HG03469 (cell line): ENCODE data around the gene HACD2.
A peak's percentile ranks its signal among the peaks of the same experiment; 100 is the strongest.
"Not testable (repeated sequence)": the region's sequence is repeated elsewhere in the genome, so short reads cannot be mapped to it uniquely, and the experiment has no call there.

ENCODE experiments used
- ATAC-seq: cut with Tn5 transposase; IDR thresholded peaks from one replicate; pipeline ENCODE4 v1.9.1; 2021; ENCODE audit warnings: mild to moderate bottlenecking, moderate library complexity, moderate number of reproducible peaks; ENCODE audit not compliant: unreplicated experiment

Gene HACD2

DNA sequence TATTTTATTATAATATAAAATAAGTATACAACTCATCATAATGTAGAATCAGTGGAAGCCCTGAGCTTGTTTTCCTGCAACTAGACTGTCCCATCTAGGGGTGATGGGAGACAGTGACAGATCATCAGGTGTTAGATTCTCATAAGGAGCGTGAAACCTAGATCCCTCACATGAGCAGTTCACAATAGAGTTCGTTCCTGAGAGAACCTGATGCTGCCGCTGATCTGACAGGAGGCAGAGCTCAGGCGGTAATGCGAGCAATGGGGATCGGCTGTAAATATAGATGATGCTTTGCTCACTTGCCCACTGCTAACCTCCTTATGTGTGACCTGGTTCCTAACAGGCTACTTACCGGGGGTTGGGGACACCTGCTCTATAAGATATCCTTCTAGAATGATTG lies 26.8 kb upstream of the HACD2 start:
- not testable (repeated sequence) for ATAC-seq

DNA sequence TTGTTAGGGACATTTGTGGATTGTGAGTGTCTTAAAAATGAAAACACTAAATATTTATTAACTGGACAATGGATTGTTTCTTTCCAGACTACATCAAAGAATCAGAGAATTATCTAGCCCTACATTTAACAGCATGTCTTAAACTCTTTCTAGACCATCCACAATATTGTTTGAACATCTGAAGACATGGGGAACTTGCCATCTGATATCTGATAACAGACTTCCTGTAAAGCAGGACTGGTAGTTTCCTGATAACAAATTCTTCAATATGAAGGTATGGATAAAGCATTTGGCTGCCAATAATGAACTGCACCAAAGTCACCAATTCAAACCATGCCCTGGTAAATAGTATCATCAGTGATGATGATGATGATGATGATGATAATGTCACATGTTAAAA lies 26.2 kb upstream of the HACD2 start:
- ATAC-seq: no peak

DNA sequence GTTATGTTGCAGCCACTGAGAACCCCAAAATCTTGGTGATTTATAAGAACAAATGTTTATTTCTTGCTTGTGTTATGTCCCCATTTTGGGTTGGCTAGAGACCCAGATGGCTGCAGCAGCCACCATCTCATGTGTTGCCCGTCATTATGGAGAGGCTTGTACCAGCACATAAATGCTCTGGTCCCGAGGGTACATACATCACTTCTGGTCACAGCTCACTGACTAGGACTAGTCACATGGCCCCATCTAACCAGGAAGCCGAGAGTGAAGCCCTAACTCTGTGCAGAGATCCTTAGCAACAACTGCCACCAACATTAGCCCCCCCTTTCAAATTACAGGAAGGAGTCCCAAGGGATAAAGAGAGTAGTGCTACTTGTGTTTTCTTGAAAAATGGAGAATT lies 25.5 kb upstream of the HACD2 start:
- no peak for ATAC-seq

DNA sequence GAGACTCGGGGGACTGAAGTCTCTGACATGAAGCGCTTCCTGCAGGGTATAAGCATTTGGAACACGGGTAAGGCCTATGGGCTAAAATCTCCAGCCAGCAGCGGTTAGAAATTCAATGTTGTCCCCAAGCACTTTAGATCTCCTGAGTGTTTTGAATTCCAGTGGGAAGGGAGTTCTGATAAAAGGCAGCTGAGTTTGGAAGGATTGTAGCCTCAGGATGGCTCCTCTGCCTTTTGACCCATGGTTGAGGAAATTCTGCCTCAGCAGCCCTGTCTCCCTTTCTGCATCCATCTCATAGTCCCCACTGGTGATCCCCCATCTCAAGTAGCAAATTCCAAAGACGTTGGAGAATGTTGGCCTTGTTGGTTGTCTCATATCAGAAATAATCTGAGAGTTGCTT lies 24.2 kb upstream of the HACD2 start:
- no peak for ATAC-seq

DNA sequence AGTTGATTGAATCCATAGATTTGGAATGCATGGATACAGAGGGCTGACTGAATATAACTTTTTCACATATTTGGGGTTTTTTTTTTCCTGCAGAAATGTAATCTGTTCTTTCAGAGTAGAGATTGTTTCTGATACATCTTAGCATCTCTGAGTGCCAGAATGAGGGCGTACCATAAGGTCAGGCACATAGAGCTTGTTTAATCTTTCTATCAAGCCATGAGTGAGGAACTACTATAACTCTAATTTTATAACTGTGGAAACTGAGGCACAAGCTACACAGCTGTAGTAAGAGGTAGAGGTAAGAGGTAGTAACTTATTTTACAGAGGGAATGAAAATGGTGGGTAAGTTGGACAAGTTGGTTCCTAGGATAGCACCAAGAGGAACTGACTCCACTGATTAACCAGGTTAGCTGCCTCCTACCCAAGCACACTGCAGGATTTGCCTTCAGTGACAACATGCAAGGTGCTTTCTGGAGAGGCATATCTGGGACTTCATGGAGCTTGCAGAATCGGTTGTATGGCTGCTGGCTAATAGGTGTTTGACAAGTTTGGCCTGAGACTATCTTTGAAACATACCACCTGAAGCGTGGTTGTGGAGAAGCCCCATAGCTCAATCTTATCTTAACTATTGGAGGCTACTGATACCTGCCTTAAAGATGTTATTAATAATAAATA lies 23.5 kb upstream of the HACD2 start:
- ATAC-seq: no peak

DNA sequence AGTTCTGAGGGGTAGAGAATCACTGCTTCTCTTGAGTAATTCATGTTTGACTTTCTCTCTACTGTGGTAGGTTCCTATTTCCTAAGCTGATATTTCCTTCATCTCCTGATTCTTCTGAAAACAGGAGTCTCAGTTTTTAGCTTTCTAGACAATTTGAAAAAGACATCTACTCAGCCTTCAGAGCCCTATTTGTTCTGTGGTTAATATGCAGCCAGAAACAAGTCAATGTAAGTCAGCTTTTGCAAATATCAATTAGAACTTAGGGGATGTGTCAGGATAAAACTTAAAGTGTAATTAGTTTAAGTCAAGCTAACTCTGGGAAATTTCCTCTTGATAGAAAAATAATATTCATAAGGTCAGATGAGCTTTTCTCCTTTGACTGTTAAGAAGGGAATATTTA lies 21.7 kb upstream of the HACD2 start:
- ATAC-seq: no peak

DNA sequence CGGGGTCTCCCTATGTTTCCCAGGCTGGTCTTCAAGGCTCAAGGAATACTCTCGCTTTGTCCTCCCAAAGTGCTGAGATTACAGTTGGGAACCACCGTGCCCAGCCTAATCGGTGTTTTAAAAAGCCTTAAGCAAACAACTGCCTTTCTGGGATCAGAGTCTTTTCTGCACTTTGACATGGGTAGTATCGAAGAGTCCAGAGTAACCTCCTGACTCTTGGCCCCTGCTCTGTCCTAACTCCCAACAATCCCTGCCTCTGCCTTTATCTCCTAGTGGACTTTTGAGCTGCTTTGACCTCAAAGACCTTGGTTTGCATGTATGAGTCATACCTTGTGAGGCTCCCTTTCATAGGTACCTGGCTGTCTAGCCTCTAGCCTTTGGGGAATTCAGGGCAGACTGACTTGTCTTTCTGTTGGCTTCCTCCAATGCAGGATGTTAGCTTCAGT lies 21.0 kb upstream of the HACD2 start:
- peak; percentile 73 for ATAC-seq

DNA sequence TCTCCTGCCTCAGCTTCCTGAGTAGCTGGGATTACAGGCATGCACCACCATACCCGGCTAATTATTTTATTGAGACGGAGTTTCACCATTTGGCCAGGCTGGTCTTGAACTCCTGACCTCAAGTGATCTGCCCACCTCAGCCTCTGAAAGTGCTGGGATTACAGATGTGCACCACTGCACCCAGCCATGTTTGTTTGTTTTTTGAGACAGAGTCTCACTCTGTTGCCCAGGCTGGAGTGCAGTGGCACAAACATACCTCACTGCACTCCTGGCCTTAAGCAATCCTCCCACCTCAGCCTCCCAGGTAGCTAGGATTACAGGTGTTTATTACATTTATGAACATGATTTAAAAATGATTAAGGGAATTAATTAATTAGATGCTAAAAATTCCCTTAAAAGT lies 18.3 kb upstream of the HACD2 start:
- ATAC-seq: not testable (repeated sequence)

DNA sequence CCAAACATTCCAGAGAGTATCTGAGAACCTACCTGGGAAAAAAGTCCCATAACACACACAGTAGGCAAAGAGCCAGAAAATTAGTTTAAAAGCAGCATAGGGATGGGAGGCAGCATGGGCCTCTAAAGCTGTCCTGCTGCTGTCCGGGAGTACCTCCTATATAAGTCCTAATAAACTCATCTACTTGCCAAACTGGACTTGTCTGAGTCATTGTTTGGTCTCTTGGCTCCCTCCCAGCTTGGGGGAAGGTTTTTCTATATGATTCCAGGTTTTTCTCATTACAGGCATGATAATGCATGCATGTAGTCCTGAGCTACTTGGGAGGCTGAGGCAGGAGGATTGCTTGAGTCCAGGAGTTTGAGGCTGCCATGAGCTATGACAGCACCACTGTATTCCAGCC lies 17.5 kb upstream of the HACD2 start:
- no peak for ATAC-seq

DNA sequence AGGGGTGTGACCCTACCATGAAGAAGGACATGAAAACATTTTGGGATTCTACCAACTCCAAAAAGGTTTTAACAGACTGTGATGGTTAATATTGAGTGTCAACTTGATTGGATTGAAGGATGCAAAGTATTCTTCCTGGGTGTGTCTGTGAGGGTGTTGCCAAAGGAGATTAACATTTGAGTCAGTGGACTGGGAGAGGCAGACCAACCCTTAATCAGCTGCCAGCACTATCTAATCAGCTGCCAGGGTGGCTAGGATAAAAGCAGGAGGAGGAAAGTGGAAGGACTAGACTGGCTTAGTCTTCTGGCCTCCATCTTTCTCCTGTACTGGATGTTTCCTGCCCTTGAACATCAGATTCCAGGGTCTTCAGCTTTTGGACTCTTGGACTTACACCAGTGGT lies 16.0 kb upstream of the HACD2 start:
- not testable (repeated sequence) for ATAC-seq

DNA sequence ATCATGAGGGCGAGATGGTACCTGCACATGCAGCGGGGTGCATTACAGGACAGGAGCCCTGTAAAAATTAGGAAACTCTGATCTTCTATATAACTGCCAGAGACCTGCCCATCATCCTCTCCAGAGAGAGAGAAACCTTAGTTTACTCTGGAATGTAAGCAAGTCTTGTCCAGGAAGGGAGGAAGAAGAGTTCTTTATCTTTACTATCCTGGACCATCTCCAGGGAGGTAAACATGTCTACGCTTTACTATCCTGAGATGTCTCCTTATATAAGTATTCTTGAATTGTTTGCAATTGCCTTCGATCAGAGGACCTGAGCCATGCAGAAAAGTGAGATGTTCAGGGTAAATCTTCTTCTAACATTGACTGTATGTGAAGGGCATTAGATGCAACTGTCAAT lies 12.7 kb upstream of the HACD2 start:
- ATAC-seq: no peak

DNA sequence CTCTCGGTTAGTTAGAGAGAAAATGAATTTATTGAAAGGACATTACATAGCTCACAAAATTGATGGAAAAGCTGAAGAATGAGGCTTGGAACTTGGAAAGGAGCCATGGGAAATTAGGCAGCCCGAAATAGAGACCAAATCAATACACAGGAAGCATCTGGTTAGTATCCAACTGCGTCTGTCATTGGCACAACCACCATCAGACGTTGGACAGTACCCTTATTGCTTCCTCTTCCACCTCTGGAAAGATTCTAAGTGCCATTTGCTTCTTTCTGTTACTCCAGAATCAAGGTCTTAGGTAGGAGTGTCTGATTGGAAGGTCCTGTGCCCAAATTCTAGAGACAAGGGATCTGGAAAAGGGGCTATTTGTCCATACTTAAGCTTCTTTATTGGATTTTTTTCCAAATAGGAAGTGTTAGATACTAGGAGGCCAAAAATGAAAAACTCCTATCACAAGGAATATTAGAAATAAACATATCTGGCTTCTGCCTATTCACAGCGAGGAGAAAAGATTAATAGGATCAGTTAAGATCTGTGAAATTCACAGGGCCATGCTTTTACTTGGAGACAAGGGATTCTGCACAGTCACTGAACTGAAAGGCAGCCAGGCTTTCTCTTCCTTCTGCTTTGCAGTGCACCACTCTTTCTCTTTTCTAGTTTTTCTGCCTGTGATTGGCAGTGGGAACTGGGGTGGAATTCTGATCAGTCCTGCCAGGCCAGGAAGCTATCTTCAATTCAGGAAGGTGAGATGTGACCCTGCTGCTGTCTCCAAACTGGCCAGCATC lies 10.7 kb upstream of the HACD2 start:
- no peak for ATAC-seq

DNA sequence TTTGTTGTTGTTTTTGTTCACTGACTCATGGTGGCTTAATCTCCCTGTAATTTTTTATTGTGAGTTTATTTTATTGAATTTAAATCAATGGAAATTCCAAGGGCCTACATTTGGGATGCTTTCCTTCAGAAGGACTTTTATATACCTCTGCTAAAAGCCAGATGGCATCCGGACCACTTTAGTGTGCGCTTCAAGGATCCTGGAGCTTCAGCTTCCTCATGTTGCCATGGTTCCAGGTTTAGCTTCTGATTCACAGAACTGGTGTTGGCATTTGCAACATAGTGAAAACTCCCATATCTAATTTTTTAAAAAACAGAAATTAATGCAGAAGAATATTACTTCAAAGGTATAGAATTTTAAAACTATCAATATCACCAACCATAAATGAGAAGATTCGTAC lies 8.5 kb upstream of the HACD2 start:
- no peak for ATAC-seq

DNA sequence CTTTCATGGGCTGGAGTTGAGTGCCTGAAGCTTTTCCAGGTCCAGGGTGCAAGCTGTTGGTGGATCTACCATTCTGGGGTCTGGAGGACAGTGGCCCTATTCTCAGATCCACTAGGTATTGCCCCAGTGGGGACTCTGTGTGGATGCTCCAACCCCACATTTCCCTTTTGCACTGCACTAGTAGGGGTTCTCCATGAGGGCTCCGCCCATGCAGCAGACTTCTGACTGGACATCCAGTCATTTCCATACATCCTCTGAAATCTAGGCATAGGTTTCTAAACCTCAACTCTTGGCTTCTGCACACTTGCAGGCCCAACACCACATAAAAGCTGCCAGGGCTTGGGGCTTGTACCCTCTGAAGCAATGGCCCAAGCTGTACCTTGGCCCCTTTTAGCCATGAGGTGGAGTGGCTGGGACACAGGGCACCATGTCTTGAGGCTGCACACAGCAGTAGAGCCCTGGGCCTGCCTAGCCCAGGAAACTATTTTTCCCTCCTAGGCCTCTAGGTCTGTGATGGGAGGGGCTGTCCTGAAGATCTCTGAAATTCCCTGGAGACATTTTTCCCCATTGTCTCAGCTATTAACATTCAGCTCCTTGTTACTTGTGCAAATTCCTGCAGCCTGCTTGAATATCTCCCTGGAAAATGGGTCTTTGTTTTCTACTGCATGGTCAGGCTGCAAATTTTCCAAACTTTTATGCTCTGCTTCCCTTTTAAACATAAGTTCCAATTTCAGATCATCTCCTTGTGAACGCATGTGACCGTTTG lies 6.0 kb upstream of the HACD2 start:
- ATAC-seq: no peak

DNA sequence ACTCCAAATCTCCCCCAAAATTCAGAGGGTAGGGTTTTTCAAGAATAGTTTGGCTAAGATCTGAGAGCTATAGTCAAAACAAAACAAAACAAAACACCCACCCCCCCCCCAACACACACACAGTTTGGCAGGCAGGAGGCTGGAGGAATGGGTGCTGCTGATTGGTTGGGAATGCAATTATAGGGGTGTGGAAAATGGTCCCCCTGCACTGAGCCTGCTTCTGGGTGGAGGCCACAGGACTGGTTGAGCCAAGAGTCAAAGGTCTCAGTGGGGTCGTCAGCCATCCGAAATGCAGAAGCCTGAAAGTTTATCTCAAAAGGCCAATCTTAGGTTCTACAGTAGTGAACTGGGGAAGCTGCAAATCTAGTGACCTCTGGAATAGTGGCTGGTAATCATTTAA lies 2.5 kb upstream of the HACD2 start:
- no peak for ATAC-seq

DNA sequence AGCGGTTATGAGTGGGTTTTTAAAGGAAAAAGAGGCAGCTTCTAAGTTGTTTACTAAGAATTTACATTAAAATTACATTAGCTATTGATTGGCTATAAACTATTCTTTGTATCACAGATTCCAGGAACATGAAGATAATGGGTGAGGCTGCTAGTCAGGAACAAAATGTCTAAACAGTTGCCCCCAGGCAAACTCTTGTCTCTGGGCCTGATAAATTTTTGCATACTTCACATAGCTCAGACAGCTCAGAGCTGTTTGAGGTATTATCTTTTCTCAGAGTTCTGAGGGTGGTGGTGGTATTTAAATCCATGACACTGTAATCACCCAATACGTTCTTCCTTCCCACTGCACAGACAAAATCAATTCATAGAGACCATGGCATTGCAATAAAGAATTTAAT lies 2.1 kb upstream of the HACD2 start:
- no peak for ATAC-seq

DNA sequence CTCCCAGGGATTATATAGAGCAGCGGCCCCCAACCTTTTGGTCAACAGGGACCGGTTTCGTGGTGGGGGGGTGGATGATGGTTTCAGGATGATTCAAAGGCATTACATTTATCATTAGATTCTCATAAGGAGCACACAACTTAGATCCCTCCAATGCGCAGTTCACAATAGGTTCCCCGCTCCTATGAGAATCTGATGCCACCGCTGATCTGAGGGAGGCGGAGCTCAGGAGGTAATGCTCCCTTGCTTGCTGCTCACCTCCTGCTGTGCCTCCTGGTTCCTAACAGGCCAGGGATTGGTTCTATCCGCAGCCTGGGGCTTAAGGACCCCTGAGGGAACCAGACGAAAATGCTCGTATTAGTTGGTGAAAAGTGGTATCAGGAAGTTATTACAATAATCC lies 1.3 kb upstream of the HACD2 start:
- ATAC-seq: no peak

DNA sequence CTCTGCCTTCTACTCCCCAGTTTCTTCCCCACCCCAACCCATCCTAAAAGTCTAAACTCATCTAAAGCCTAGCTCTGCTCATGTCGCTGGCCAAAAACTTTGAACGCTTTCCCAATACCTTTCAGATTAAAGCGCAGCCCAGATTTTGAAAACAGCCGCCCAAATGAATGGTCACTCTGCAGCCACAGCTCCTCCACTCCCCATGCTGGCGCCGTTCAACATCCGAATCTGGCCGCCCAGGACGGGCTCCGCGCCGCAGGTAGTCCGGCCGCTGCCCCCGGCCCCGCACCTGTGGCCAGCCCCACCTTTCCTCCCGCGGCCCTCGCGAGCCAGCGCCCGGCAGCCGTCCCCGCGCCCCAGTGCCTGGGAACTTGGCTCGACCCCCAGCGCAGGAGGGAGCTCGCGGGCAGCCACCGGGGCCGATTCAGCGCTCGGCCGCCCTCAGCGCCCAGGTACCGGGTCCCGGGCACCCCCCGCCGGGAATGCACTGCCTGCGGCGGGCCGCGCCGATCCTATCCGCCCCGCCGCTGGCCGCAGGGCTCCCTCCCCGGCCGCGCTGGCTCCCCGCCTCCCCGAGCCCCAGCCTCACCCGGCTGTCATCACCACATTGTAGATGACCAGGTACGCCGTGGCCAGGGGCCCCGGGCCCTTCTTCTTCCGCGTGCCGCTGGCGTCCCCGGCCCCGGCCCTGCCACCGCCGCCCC lies 417 bp downstream of the HACD2 start:
- ATAC-seq: peak; percentile 16

DNA sequence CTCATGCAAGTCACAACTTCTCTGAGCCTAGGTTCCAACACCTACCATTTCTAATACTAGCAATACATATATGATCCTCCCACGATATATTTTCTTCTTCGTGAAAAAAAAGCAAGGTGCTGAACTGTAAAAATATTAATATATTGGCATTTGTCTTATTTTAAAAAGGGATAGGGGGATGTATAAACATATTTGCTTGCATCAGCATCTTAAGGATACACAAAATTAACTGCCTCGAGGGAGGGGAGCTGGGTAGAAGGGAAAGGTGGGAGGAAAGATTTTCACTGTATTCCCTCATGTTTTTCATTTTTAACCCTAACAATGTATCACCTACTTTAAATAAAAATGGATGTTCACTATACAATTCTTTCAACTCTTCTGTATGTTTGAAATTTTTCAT lies 1.3 kb downstream of the HACD2 start:
- ATAC-seq: no peak

DNA sequence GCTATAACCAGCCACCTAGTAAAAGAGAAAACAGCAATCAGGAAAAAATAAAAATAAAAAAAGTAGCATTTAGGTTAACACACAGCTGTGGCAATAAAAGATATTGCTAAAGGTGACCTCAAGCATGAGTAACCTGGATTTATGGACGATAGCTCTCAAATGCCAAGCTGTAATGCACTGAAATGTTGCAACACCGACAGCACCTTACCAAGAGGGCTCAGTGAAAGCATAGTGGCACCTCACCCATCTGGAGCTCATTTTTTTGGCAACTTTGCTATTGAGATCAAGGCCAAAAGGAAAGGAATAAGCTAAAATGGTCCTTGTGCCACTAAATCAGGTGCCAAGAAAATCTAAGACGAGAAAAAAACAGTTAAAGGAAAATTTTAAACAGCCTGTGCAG lies 2.5 kb downstream of the HACD2 start:
- ATAC-seq: no peak

DNA sequence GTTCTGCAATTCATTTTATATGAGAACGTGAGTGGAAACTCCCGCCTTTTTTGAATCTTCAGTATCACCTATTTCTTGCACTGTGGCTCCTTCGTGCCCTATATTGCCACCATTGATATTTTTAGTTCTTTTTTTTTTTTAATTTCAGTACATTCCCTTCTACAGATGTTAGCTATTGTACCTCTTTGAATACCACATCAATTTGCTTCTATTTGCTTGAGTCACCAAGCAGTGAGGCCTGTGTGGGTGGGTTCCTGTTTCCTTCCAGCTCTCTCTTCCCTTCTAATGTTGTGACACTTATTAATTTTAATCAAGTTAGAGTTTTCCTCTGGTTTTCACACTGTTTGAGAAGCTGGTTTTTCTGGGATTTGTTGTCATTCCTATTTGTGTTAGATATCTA lies 8.7 kb downstream of the HACD2 start:
- no peak for ATAC-seq
